ENCODE measurements around the gene RNF217. TPM values are rescaled to one million over a fixed set of nuclear protein-coding genes. Genes with fewer than 3 reads are reported as not detected.

Gene RNF217
- total RNA-seq, 1 donor from 2014 or later = 49.8 TPM

DNA sequence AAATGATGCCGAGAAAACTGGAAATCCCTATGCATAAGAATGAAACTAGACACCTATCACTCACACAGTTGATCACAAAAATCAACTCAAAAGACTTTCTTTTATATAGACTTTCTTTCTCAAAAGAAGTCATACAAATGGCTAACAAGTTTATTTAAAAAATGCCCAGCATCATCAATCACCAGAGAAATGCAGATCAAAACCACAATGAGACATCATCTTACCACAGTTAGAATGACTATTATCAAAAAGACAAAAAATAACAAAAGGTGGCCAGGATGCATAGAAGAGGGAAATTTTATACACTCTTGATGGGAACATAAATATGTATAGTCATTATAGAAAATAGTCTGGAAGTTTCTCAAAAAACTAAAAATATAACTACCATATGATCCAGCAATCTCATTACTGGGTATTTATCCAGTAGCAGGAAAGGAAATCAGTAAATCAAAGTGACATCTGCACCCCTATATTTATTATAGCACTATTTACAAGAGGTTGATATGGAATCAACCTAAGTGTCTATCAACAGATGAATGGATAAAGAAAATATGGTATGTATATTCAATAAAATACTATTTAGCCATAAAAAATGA, 3.4 kb upstream of the RNF217 start:
- H3K9me3 Mint-ChIP-seq = peaks cover 8% of the 10 kb centered on the region
- H3K4me1 Mint-ChIP-seq = peaks cover 23% of the 10 kb centered on the region

GRCh38 chr6:124960757-124961463, 1.3 kb upstream of the RNF217 start:
- no peak for DNase-seq (ENCODE audit: low spot score in 2 of 2, unreplicated experiment in 2 of 2)
- peak overlapping the region; percentile 98 for H3K27ac Mint-ChIP-seq
- no peaks in the 10 kb centered on the region for H3K27me3 Mint-ChIP-seq (ENCODE audit: low read depth)
- peaks cover 32% of the 10 kb centered on the region for H3K4me1 Mint-ChIP-seq
- H3K36me3 Mint-ChIP-seq = peaks cover 2% of the 10 kb centered on the region
- TF ChIP-seq, protein P1, sequence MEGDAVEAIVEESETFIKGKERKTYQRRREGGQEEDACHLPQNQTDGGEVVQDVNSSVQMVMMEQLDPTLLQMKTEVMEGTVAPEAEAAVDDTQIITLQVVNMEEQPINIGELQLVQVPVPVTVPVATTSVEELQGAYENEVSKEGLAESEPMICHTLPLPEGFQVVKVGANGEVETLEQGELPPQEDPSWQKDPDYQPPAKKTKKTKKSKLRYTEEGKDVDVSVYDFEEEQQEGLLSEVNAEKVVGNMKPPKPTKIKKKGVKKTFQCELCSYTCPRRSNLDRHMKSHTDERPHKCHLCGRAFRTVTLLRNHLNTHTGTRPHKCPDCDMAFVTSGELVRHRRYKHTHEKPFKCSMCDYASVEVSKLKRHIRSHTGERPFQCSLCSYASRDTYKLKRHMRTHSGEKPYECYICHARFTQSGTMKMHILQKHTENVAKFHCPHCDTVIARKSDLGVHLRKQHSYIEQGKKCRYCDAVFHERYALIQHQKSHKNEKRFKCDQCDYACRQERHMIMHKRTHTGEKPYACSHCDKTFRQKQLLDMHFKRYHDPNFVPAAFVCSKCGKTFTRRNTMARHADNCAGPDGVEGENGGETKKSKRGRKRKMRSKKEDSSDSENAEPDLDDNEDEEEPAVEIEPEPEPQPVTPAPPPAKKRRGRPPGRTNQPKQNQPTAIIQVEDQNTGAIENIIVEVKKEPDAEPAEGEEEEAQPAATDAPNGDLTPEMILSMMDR (IDR thresholded peaks at IDR 0.05; ENCODE audit: unreplicated experiment) = no peak
- H3K4me3 Mint-ChIP-seq = peak overlapping the region; percentile 94
- H3K9me3 Mint-ChIP-seq = peaks cover 8% of the 10 kb centered on the region

More for the DNA sequence above, 3.4 kb upstream of the RNF217 start:
- no peak for DNase-seq (ENCODE audit: low spot score in 2 of 2, unreplicated experiment in 2 of 2)
- no peaks in the 10 kb centered on the region for H3K27me3 Mint-ChIP-seq (ENCODE audit: low read depth)
- no peak overlapping the region for H3K27ac Mint-ChIP-seq
- H3K36me3 Mint-ChIP-seq = peaks cover 2% of the 10 kb centered on the region
- H3K4me3 Mint-ChIP-seq = no peak overlapping the region
- TF ChIP-seq, protein P1 (IDR thresholded peaks at IDR 0.05; ENCODE audit: unreplicated experiment) = no peak

DNA sequence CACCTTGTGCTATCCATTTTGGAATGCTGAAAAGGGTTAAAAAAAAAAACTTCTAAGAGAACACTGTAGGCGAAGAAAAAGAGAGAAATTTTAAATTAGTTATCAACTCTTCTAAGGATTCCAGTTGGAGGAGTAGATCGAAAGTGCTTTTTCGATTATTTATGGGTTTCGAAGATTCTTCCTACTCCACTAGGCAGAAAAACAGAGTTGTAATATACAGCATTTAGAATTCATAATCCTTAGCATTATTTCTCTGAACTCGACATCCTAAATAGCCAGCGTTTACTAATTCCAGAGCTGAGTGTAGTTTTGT, 817 bp upstream of the RNF217 start:
- DNase-seq (ENCODE audit: low spot score in 2 of 2, unreplicated experiment in 2 of 2) = no peak
- peaks cover 8% of the 10 kb centered on the region for H3K9me3 Mint-ChIP-seq
- peak overlapping the region; percentile 94 for H3K4me3 Mint-ChIP-seq
- peaks cover 35% of the 10 kb centered on the region for H3K4me1 Mint-ChIP-seq
- H3K27me3 Mint-ChIP-seq (ENCODE audit: low read depth) = no peaks in the 10 kb centered on the region
- H3K36me3 Mint-ChIP-seq = peaks cover 2% of the 10 kb centered on the region
- TF ChIP-seq, protein P1 (IDR thresholded peaks at IDR 0.05; ENCODE audit: unreplicated experiment) = no peak
- H3K27ac Mint-ChIP-seq = peak overlapping the region; percentile 98

GRCh38 chr6:124962639-124963415, 590 bp downstream of the RNF217 start:
- peaks cover 8% of the 10 kb centered on the region for H3K9me3 Mint-ChIP-seq
- peak overlapping the region; percentile 81 for H3K4me3 Mint-ChIP-seq
- H3K4me1 Mint-ChIP-seq = peaks cover 39% of the 10 kb centered on the region
- H3K27ac Mint-ChIP-seq = peak overlapping the region; percentile 95
- peaks cover 2% of the 10 kb centered on the region for H3K36me3 Mint-ChIP-seq
- peak; percentile 27 to 65 for DNase-seq (ENCODE audit: low spot score in 2 of 2, unreplicated experiment in 2 of 2)
- TF ChIP-seq, protein P1 (IDR thresholded peaks at IDR 0.05; ENCODE audit: unreplicated experiment) = no peak
- no peaks in the 10 kb centered on the region for H3K27me3 Mint-ChIP-seq (ENCODE audit: low read depth)

GRCh38 chr6:124963416-124963785, 1.2 kb downstream of the RNF217 start:
- Mint-ChIP-seq H3K36me3 (peaks cover 6% of the 10 kb centered on the region), H3K4me1 (peaks cover 44% of the 10 kb centered on the region), H3K4me3 (peak overlapping the region; percentile 81), H3K27me3 (ENCODE audit: low read depth) (no peaks in the 10 kb centered on the region), H3K27ac (peak overlapping the region; percentile 95), H3K9me3 (peaks cover 8% of the 10 kb centered on the region)
- no peak for DNase-seq (ENCODE audit: low spot score in 2 of 2, unreplicated experiment in 2 of 2)
- TF ChIP-seq, protein P1 (IDR thresholded peaks at IDR 0.05; ENCODE audit: unreplicated experiment) = no peak

Measured in mesothelial cell of epicardium (in vitro differentiated cells).